Stimulated activated CD8-positive, alpha-beta memory T cell treated with anti-CD3 and anti-CD28 coated beads, Interleukin-7, amount 100 ng/mL, for 1 hour (primary cell): Measurements from ENCODE around the gene C19orf85.
"Not testable (repeated sequence)": the region's sequence is repeated elsewhere in the genome, so short reads cannot be mapped to it uniquely, and the experiment has no call there.

Source experiments
- DNase-seq, 2 donors: peaks; one replicate each; pipeline ENCODE4 v3.0.0-alpha.2; 2020; ENCODE audit warnings: low read depth in 2 of 2

Gene C19orf85

GRCh38 chr19:55464662-55465054 lies at the start of gene C19orf85:
Gene C19orf85 (minus strand): TSS chr19:55464751. CDS start chr19:55464554, 197 bp downstream.
- no peak for DNase-seq

GRCh38 chr19:55508120-55508519 lies 43.6 kb upstream of the C19orf85 start:
- DNase-seq, result no peak

DNA sequence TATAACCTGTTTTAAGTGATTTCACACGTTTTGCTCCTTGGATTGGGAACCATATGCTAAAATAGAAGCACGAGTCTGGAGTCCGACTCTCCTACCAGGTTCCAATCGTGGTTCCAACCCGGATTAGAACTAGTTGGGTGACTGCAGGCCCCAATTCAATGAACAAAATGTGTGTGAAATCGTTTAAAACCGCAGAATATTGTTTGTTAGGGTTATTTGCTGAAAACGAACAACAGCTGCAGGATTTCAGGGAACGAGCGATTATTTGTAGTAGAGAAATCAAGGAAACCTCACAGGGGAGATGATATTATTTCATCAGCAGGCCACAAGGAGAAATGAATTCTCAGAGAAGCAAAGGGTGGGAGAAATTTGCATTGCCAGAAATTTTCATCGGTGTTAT lies 40.4 kb upstream of the C19orf85 start:
- no peak for DNase-seq

DNA sequence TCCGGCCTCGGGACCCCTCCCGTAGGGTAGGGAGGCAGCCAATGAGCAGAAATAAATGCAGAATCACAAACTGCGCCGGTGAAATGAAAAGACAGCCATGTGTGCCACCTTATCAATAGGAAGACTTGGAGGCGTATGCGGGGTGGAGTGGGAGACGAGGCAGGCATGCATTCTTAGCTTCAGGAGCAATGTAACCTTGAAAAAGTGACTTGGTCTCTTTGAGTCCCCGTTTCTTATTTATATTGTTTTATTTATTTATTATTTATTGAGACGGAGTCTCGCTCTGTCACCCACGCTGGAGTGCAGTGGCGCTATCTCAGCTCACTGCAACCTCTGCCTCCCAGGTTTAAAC lies 39.7 kb upstream of the C19orf85 start:
- DNase-seq, result no peak

- peak; percentile 83 to 92 for DNase-seq
These were observed 39.1 kb upstream of the C19orf85 start for GRCh38 chr19:55503502-55504251.

DNA sequence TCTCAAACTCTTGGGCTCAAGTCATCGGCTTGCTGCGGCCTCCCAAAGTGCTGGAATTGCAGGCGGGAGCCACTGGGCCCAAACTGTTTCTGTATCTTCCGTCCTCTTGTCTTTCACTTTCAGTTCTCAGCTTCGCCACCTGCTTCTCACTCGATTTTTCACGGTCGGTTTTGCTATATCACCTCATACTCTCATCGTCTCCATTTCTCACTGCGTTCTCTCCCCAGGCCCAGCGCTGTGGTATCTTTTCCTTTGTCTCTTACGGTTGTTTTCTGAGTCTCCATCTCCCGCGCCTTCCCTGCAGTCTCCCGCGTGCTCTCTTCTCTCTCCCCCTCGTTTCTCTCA lies 38.6 kb upstream of the C19orf85 start:
- DNase-seq, result no peak

DNA sequence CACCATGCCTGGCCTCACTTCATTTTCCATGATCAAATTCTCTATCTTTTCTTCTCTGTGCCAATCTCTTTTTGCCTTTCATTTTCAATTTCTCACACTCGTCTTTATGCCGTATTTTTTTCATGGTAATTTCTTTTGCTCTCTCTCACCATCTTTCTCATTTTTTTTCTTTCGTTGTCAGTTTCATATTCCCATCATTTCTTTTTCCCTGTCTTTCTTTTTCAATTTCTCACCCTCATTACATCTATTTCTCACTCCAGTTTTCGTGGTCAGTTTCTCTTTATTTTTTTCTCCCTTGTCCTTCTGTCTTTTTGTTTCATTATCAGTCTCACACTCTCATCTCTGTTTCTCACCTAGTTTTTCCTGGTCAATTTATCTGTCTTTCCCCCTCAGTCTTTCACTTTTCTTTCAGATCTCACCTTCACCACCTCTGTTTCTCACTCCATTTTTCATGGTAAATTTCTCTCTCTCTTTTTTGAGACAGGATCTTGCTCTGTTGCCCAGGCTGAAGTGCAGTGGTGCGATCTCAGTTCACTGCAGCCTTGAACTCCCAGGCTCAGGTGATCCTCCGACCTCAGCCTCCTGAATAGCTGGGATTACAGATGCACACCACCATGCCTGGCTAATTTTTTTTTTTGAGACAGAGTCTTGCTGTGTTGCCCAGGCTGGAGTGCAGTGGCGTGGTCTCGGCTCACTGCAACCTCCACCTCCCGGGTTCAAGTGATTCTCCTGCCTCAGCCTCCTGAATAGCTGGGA lies 37.8 kb upstream of the C19orf85 start:
- no peak for DNase-seq

- DNase-seq, result no peak
These were observed 35.9 kb upstream of the C19orf85 start for GRCh38 chr19:55500368-55500952.

- DNase-seq, result no peak
These were observed 33.8 kb upstream of the C19orf85 start for GRCh38 chr19:55498246-55498840.

- DNase-seq, result no peak
These were observed 33.2 kb upstream of the C19orf85 start for GRCh38 chr19:55497763-55498162.

GRCh38 chr19:55496820-55497219 lies 32.3 kb upstream of the C19orf85 start:
- DNase-seq, result not testable (repeated sequence)

DNA sequence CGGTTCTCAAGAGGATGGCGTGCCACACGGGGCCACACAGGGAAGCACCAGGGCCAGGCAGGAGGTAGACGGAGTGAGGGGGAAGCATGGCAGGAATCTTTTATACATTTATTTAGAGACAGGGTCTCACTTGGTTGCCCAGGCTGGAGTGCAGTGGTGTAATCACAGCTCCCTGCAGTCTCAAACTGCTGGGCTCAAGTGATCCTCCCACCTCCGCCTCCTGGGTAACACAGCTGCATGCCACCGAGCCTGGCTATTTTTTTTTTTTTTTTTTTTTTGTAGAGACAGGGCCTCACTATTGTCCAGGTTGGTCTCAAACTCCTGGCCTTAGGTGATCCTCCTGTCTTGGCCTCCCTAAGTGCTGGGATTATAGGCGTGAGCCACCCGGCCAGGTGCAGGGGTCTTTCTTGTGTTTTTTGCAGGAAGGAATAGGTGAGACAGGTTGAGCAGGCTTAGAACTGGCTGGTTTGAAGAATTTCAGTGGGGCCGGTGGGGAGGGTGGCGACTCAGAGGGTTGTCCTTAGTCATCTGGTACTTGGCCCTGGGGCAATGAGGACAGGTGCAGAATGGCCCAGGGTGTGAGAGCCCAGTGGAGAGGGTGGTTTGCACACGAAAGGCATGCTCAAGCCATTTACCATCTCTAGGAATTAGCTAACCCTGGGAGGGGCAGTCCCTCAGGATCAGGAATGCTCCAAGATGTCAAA lies 31.2 kb upstream of the C19orf85 start:
- DNase-seq, result no peak

- no peak for DNase-seq
These were observed 29.7 kb upstream of the C19orf85 start for GRCh38 chr19:55494172-55494761.

- no peak for DNase-seq
These were observed 29.2 kb upstream of the C19orf85 start for GRCh38 chr19:55493645-55494171.

DNA sequence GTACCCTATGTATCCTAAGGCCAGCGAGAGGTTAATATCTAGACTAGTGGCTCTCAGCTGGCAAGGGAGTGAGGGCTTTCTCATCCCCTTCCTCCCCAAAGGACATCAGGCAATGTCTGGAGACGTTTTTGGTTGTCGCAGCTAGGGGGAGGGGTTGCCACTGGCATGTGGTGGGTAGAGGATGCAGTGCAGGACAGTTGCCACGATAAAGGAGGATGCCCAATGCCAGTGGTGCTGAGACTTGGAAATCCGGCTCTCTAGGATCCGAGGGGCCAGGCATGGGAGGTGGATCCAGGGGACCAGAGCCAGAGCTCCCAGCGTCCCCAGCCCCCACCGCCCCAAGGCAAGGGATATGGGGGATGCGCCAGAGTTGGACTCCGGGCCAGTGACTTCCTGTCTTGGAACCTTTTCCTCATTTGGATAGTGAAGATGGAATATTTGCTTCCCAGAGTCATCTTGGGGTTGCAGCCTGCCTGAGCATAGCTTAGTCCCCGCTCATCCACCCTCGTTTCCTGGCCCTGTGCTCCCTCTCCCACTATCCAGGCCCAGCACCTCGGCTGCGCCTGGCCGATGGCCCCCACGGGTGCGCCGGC lies 28.6 kb upstream of the C19orf85 start:
- no peak for DNase-seq

DNA sequence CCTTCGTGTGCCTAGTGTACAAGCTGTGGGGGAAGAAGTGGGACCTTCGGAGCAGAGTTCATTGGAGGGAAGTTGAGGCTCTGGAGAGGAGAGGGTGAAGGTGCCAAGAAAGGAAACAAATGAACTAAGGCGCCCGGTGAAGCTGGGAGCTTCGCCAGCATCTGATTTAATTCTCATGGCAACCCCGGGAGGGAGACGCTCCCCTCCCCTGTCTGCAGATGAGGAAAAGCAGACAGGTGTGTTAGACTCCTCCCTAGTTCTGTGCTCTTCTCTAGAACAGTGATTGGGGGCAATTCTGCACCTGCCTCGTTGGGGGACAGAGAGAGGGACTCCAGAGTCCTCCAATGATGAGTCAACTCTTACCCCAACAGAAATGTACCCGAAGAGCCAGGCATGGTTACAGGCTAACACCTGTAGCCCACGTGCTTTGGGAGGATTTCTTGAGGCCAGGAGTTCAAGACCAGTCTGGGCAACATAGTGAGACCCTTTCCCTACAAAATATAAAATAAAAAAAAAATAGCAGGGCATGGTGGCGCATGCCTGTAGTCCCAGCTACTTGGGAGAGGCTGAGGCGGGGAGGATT lies 27.9 kb upstream of the C19orf85 start:
- no peak for DNase-seq

- DNase-seq, result no peak
These were observed 27.2 kb upstream of the C19orf85 start for GRCh38 chr19:55491546-55492360.

DNA sequence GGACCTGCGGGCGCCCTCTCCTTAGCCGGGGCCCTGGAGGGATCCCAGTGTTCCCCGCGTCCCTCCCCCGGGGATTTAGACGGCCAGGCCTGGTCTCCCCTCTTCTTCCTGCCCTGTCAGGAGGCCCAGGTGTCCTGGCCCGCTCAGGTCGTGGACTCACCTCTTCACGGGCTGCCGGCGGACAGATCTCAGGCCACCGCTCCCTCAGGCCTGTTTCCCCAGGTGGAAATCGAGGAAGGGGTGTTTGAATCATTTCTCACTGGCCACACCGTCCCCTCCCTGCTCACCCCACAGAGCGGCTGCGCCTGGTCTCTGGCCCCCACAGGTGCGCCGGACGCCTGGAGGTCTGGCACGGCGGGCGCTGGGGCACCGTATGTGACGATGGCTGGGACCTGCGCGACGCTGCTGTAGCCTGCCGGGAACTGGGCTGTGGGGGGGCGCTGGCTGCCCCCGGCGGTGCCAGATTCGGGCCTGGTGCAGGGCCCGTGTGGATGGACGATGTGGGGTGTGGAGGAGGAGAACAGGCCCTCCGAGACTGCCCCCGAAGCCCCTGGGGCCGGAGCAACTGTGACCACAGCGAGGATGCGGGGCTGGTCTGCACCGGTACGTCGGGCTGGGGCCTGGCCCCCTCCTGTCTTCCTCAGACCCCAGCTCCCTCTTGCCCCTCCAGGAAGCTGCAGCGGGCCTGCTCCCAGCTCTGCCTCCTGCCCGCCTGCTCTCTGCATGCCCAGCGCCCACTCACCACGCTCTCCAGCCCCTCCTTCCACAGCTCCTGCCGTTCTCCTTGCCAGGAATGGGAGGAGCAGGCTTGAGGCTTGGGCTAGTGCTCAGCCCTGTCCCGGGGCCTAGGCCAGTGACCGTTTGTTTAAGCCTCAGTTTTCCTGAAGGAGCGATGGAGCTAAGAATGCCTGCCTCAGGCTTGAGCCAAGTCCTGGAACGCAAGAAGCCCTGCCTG lies 26.2 kb upstream of the C19orf85 start:
- no peak for DNase-seq
